GM21423 (cell line): ENCODE results near the gene SOST.
A peak's percentile ranks its signal among the peaks of the same experiment; 100 is the strongest.

Source experiments
- ATAC-seq: cut with Tn5 transposase; IDR thresholded peaks from one replicate; pipeline ENCODE4 v1.9.1; 2021; ENCODE audit warnings: mild to moderate bottlenecking, moderate library complexity; ENCODE audit not compliant: unreplicated experiment

The SOST gene

DNA sequence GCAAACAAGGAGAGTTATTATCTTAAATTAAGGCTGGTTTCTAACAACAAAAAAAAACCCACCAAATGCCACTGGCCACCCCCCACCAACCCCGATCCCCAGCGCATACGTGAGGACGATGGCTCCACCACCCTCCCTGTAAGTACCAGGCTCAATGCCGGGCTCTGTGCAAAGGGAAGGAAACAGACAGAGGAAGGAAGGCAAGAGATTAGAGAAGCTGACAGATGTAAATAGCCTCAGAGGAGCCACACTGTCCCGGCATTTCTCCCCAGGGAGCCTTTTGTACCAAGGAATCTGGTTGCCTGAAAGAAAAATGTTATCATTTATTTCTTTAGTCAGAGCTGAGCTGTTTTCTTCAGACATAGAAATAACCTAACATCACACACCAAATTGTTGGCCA, 13.1 kb downstream of the SOST start:
- ATAC-seq, result no peak

DNA sequence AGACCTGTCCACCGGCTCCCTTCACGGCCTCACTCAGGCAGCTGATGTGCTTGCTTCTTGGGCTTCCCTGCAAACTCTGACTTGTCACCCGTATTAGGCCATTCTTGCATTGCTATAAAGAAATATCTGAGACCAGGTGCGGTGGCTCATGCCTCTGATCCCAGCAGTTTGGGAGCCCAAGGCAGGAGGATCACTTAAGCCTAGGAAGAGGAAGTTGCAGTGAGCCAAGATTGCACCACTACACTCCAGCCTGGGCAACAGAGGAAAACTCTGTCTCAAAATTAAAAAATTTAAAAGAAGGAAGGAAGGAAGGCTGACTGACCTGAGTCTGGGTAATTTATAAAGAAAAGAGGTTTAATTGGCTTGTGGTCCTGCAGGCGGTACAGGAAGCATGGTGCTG, 17.0 kb downstream of the SOST start:
- no peak for ATAC-seq

DNA sequence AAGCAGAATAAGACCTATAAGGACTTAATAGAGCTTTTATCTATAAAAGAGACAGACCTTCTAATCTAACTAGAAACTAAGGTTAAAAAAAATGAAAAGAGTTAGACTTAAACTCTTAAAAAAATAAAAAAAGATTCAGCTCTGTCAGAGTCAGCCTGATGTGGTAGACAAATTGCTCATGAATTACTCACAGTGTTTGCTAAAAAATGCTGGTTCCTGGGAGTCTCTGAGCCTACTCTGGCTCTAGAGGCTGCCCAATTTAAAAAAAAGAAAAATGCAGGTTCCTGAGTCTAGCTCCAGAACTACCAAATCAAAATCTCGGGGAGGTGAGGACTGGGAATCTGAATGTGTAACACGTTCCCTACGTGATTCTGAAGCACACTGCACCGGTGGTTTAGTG, 18.1 kb downstream of the SOST start:
- ATAC-seq, result no peak

DNA sequence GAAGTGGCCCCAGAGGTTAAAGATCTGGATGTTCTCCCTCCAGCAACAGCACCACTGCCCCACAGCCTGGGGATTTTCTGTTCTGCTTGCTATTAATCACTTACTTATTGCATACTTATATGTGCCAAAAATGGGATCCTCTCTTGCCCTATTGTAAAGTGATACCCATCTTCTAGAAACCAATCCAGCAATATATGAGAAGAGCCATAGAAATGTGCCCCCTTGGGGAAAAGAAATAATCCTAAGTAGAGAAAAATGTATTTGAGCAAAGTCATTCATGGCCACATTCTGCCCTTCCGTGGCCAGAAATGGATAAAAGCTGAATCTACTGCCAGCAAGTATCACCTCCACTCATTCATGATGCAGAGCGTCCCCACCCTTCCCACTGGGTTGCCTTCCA, 20.9 kb downstream of the SOST start:
- no peak for ATAC-seq

DNA sequence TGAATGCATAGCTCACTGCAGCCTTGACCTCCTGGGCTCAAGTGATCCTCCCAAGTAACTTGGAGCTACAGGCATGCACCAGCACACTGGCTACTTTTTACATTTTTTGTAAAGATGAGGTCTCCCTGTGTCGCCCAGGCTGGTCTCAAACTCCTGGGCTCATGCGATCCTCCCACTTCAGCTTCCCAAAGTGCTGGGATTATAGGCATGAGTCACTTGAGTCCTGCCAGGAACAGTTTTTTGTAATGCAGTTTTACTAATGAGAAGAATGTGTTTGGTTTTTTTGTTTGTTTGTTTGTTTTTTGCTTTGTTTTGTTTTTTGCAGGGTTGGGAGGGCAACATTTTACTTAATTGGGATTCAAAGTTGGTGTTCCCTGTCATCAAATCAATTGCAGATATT, 22.2 kb downstream of the SOST start:
- ATAC-seq, result no peak

DNA sequence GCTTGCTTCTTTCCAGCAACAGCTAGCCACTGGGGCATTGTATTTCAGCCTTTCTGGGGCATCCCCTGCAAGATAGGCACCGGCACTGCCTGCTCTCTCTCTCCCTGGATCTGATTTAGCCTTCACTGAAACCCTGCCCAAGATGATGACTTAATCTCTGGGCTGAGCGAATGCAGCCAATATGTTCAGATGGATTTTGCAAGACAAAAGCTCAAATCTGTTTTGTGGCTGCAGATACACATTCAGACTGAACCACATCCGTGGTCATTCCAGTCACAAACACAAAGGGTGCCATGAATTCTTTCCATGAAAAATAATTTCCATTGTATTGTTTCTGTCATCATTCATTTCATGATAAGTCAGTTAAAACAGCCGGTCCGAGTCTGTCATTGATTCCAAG, 24.2 kb downstream of the SOST start:
- no peak for ATAC-seq

DNA sequence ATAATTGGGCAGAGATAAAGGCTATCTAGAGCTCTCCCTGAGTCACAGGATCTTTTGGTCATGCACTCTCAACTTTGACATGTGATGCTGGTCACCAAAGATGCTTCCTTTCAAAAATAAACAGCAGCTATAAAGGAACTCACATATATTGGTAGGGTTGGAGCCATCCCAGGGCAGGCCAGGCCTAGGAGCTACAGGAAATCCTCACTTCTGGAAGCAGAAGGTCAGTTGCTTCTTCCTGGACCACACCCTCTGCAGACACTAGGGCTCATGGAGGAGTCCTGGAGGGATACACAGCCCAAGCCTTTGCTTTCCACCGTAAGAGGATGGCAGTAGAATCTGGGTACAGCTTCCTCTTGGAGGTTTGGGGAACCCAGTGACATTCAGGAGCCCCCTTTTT, 24.6 kb downstream of the SOST start:
- ATAC-seq, result no peak

DNA sequence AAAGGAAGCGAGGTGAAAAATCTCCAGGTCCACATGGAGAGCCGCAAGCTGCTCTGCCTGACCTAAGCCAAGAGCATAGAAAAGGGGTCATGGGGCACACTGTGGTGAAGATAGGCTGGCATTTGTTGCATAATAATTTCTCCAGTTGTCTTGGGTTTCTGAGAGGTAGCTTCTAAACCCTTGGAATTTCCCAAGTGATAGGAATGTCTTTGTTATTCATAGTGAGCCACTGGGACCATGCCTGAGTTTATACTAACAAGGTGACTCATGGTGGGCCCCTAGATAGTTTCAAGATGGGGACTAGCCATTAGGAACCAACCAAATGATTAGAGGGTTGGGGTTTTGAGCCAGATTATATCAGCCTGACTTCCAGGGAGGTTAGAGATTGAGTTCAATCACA, 25.6 kb downstream of the SOST start:
- no peak for ATAC-seq

DNA sequence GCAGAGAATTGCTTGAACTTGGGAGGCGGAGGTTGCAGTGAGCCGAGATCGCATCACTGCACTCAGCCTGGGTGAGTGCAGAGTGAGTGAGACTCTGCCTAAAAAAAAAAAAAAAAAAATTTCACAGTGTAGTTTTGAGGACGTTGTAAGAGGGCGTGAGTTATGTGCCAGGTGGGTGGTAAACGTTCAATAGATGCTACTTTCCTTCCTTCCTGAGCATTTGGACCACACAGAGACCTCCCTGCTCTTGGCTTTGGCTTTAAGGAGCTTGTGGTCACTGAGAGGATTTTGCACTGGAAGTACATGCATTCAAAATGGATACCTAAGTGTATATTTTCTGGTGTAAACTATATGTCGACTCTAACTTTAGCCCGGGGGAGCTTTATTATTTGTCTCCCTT, 30.5 kb downstream of the SOST start:
- no peak for ATAC-seq

DNA sequence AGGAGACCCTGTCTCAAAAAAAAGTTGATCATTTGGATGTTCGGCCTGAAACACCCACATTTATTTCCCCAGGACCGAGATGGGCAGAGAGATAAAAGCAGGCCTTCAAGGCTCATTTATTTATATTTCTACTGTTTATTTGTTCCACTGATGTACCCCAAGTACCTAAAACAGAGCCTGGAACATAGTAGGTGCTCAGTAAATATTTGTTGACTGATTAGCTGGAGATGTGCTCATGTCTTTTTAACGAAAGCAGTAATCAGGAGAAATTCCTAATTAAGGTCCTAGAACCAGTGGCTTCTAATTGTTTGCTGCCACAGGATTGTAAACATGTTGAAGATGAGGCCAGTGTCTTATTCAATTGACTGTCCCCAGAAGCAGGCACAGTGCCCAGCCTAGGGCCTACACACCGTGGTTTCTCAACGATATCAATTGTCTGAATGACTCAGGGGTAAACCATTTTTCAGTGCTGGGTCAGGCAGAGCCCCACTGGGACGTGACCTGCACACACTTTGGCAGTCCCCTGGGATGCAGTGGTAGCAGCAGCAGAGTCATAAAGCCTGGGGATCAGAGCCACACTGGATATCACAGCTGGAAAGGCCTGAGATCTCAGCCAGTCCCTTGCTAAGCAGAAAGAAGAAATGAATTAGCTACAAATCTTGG, 34.8 kb downstream of the SOST start:
- no peak for ATAC-seq

DNA sequence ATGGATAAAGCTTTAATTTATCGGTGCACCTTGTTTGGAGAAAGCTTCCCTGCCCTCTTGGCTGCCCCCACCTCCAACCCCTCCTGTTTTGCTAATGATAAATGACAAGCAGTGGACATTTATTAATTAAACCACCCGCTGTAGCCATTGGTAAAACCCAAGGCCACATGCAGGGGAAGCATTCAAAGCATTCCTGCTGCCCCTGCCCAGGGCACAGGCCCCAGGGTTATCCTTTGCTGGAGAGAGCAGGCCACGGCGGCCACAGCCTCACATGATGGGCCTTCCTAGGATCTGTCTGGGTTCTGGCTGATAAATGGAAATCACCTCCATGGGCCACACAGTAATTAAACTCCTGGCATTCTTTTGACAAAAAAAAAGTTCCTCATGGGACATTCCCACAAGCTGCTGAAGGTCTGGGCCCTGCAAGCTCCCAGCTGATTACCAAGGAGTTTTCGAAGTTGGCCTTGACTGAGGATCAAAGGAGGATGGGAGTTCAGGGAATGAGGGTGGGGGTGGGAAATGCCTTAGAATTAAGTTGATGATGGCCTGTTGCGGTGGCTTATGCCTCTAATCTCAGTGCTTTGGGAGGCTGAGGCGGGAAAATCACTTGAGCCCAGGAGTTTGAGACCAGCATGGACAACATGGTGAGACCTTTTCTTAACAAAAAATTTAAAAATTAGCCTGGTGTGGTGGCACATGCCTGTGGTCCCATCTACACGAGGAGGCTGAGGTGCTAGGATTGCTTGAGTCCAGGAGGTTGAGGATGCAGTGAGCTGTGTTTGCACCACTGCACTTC, 35.5 kb downstream of the SOST start:
- ATAC-seq, result no peak

DNA sequence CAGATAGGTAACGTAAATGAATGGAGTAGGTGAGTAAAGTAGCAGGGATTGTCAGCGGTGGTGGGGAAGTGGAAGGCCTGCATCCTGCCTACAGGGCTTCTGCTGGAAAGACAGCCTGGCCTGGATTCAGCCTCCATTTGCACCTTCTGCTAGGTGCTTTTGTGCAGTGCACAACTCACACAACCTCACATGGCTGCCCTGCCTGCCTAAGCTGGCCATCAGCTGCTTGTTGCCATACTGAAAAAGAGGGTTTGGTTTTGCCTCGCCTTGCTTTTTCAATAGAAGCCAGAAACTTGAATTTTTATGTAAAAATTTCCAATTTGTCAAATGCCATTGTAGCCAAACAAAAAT, 36.3 kb downstream of the SOST start:
- no peak for ATAC-seq

DNA sequence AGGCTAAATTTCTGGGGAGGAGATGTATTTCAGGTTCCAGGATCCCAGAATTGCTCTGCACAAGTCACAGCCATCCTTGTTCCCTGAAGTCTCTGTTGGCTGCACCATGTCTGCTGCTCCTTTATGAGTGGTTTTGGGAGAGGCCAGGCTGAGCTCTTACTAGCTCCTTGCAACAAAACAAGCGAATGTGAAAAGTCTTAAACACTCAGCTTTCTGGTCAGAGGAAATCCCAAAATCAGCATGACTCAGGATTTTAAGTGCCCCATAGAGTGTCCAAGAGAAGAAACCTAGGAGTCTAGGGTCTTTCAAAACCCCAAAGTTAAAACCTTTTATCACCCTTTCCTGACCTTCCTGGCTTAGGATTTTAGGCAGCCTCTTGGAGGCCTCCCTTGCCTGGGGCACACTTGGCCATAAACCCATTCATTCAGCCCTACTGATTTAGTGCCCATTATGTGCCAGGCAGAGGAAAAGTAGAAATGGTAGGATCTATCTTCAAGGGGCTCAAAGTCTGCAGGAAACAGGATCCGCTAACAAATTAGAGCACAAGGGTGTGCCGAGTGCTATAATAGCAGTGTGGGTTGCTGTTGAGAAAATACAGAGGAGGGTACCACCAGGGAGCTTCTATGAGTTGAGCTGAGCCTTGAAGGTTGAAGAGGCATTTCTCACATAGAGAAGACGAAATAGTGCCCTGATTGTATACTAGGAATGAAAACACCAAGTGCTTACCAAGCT, 36.9 kb downstream of the SOST start:
- no peak for ATAC-seq

DNA sequence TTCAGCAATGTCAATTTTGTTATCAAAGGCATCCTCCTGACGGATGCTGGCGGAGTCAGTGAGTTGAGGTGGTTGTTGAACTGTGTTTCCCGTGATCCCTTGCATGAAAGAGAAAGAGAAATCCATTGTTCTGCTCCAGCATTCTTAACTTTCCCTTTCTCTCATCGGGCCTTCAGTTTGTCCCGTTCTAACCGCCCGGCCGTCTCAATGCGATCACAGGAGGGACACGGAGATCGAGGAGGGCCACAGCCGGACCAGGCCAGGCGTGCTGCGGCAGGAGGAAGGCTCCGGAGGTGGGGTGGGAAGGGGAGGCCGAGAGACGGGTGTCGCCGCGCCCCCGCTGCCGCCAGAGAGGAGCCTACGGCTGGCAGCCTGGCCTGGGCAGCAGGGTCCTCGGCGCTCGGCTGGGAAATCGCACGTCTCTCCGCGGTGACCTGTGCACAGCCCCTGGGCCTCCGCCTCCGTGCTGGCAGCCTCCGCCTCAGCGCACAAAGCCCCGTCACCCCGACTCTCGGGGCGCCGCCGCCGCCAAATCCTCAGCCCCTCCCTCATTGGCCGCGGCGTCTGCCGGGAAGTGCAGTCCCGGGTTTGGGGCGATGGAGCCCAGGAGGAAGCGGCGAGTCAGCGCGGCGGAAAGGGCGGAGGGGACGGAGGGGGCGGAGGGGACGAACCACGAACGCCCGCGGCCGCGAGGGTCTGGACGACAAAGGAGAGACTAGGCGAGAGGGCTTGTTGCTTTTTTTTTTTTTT, 38.1 kb downstream of the SOST start:
- peak; percentile 78 for ATAC-seq

DNA sequence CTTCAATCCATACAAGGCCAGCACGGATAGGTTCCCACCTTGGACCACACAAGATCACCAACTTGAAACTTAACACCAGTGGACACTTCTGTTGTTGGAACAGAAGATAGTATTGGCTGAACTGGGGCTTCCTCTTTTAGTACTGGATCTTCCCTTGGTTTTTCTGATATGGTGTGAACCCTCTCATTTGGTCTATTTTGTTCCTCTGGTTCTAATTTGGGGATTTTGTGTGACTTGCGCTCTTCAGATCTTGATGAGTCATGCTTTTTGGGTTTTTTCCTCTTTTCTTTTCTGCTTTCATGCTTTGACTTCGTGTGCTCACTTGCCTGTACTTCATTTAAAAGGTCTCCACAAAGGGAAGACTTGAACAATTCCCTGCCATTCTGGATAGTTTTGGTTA, 39.0 kb downstream of the SOST start:
- ATAC-seq, result no peak

DNA sequence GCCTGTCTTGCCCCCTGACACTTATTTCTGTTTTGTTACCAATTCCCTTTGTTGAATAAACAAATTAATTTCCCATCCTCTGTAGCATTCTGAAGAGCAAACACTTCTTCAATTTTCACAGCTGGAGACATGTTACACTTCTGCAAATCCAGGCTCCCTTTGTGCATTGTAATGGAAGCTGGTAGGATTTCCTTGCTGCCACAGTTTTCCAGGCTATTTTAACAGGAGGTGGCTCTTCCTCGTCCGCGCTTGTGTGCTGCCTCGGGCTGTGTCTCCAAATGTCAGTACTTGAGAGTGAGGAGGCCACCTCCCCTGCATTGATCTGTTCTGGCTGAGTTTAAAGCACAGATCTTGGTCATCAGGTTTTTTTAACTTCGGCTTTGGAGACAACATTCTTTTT, 40.0 kb downstream of the SOST start:
- ATAC-seq, result no peak

DNA sequence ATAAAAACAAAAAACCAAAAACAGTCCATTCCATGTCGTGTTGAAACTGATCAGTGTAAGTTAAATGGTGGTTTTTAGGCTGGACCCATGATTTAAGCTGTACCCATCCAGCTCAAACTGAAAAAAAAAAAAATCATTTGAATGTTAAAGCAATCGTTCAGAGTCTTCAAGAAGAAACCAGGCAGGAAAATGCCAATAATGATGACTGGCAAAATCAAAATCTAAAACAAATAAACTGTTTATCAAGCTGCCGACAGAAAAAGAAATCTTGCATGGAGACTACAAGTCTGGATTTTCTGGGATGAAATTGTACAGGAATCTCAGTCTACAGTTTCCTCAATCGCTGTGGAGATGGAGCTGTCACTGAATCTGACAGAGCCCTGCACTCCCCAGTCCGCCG, 40.7 kb downstream of the SOST start:
- ATAC-seq, result no peak

DNA sequence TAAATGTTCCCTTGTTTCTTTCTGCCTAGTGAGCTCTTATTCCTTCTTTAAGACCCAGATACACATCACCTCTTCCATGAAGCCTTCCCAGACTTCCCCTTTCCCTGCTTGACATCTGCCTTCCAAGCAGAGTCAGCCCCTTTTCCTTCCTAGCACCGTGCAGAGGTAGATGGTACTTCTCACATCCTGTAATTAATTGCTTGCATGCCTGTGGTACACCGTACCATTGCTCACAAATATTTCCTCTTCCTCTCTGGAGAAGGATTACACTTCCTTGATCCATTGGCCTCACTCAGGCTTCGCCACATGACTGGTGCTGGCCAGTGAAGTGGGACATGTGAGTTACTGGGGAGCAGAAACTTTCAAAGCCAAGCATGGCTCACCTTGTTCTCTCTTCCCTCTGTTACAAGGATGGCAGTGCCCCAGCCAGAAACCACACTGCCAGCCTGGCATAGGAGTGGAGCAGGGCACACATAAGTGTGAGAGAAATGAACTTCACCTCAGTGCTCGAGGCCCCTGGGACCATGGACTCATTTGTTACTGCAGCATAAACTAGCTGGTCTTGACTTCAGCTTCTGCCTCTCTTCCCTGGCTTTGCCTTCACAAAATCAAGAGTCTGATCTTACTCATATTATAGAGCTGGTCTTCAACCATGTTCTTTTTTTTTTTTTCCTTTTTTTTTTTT, 44.0 kb downstream of the SOST start:
- no peak for ATAC-seq

DNA sequence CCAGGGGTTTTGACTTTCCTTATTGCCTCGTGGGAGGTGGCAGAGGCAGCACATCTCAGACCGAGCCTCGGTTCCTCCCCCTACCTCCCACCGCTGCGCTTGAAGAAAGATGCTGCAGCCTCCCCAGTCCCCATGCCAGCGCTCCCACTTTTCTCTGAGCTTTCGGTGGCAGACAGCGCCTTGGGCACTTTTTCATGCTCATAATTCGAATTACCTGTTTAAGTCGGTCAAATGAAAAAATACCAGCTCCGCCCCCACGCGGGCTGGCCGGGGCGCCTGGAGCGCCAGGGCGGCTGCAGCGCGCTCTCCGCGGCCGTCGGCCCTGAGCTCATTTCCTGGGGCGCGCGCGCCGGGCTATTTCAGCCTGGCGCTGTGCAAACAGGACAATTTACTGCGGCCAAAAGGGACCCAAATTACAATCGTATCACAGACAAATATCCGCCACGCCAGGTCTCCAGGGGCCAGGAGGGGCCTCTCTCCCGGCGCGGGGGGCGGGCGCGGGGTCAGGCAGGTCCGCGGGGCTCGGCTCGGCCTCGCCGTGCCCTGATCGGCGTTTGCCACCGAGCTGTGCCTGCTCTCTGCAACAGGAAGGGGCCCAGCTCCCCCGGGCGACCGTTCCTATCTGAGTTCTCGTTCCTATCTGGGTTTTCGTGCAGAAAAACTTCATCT, 45.0 kb downstream of the SOST start:
- no peak for ATAC-seq

DNA sequence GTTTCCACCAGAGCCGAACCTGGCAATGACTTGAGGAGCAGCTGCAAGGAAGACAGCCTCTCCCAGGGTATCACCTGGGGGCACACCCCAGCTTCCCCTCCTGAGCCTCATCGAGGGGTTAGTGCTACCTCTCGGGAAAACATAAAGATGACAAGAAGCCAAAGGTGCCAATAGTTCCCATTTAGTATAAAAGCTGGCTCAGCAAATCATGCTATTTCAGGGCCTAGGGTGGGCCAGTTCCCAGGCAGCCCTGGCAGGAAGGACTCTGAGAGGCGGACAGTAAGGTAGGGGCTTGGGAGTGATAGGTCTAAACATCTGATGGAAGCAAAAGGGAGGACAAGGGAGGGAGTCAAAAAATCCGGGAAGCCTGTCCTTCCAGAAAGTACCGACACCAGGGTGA, 46.2 kb downstream of the SOST start:
- ATAC-seq, result no peak
